ENCODE measurements around the gene MAP3K19.

DNA sequence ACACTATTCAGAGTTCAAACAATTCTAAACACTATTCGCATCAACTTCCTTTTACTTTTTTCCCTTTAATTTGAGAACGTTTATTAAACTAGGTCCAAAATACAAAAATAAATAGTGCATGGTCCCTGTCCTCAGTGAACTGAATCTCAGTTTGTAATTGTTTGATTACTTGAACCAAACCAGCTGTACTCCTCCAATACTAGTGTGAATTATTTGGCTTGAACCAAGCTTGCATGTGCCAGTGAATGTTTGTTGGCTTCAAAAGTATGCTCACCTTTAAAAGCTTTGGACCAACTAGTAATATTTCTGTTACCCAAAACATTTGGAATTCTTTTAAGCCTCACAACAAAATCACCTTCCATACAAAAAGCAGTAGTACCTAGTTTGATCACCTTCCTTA is 113.1 kb downstream of the MAP3K19 start:
- TF ChIP-seq, protein P1, sequence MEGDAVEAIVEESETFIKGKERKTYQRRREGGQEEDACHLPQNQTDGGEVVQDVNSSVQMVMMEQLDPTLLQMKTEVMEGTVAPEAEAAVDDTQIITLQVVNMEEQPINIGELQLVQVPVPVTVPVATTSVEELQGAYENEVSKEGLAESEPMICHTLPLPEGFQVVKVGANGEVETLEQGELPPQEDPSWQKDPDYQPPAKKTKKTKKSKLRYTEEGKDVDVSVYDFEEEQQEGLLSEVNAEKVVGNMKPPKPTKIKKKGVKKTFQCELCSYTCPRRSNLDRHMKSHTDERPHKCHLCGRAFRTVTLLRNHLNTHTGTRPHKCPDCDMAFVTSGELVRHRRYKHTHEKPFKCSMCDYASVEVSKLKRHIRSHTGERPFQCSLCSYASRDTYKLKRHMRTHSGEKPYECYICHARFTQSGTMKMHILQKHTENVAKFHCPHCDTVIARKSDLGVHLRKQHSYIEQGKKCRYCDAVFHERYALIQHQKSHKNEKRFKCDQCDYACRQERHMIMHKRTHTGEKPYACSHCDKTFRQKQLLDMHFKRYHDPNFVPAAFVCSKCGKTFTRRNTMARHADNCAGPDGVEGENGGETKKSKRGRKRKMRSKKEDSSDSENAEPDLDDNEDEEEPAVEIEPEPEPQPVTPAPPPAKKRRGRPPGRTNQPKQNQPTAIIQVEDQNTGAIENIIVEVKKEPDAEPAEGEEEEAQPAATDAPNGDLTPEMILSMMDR (IDR thresholded peaks at IDR 0.05): no peak
- no peak for TF ChIP-seq ZFX (IDR thresholded peaks at IDR 0.05; ENCODE audit: borderline replicate concordance)

All from 22Rv1 (cell line).